Esophagus muscularis mucosa (tissue), 4 donors: ENCODE measurements around the gene ARFGAP1.

ENCODE experiments used
- EP300 ChIP-seq: sonication (generic); formaldehyde crosslinking; IDR thresholded peaks from one replicate; pipeline ENCODE4 v1.6.1; 2017; ENCODE audit warnings: antibody characterized with exemption
- POLR2A ChIP-seq: fragments of 450-650 bp; IDR thresholded peaks from one replicate; pipeline ENCODE4 v1.6.1; 2017; ENCODE audit warnings: antibody characterized with exemption, moderate library complexity, mild to moderate bottlenecking, low read depth
- POLR2AphosphoS5 ChIP-seq, 2 donors: sonication (generic); formaldehyde crosslinking; IDR thresholded peaks; one replicate each; pipeline ENCODE4 v1.6.1; 2017; ENCODE audit warnings: antibody characterized with exemption in 2 of 2
- TF ChIP-seq, protein P1 (sequence below), 3 experiments: fragments of 200-600 bp in 2 of 3; fragments of 450-650 bp in 1 of 3; sonication (generic) in 2 of 3; IDR thresholded peaks; one replicate each; pipeline ENCODE4 v1.5.1; 2017 to 2019; ENCODE audit warnings: antibody characterized with exemption in 3 of 3, mild to moderate bottlenecking in 2 of 3, moderate library complexity in 1 of 3

GRCh38 chr20:63291811-63292210, 19.2 kb downstream of the ARFGAP1 start:
- TF ChIP-seq, protein P1, sequence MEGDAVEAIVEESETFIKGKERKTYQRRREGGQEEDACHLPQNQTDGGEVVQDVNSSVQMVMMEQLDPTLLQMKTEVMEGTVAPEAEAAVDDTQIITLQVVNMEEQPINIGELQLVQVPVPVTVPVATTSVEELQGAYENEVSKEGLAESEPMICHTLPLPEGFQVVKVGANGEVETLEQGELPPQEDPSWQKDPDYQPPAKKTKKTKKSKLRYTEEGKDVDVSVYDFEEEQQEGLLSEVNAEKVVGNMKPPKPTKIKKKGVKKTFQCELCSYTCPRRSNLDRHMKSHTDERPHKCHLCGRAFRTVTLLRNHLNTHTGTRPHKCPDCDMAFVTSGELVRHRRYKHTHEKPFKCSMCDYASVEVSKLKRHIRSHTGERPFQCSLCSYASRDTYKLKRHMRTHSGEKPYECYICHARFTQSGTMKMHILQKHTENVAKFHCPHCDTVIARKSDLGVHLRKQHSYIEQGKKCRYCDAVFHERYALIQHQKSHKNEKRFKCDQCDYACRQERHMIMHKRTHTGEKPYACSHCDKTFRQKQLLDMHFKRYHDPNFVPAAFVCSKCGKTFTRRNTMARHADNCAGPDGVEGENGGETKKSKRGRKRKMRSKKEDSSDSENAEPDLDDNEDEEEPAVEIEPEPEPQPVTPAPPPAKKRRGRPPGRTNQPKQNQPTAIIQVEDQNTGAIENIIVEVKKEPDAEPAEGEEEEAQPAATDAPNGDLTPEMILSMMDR (IDR thresholded peaks at IDR 0.05), result no peak
- TF ChIP-seq POLR2AphosphoS5 (IDR thresholded peaks at IDR 0.05) (no peak), POLR2A (no peak), EP300 (no peak)
